ENCODE data around the gene PPP1R11. TPM values are rescaled to one million over a fixed set of nuclear protein-coding genes. Genes with fewer than 3 reads are reported as not detected.
A peak's percentile ranks its signal among the peaks of the same experiment; 100 is the strongest.

PPP1R11 gene
- total RNA-seq, 1 donor from 2014 or later = 39.3 TPM

DNA sequence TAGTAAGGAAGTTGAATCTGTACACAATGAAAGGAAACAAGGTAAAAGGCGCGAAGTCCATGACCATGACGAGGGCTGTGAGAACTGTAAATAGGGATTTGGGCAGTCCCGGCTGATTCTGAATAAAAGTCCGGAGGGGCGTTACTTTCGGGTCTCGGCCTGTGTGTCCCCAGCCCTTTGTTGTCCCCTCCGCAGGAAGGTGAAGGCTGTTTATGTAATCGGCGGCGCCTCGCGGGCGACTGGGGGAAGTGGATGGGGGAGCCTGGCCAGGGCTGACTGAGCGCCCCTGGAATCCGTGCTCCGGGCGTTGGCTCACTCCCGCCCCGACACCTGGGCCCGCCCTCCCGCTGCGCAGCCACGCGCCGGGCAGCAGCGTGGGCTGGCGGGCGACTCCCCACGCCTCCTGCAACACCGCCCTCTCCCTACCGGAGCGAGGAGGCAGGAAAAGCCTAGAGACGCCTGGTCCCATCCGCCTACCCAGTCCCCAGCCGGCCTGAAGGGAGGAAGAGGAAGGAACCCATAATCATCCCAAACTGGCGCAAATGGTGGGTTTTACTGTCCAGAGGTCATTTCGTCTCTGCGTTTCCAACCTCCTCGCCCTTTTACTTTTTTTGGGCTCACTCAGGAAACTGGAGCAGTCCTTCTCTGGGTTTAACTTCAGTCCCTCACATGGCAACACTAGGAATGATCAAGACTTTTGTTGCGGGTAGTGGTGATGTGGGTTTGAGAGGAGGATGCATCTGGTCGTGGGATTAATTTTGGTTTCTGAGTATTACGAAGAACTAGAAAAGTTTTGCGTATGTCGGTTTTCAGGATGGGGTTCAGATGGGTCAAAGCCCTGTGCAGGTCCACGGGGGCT is 33.8 kb downstream of the PPP1R11 start:
- no peaks in the 10 kb centered on the region for H3K9me3 Mint-ChIP-seq (ENCODE audit: unreplicated experiment)
- H3K36me3 Mint-ChIP-seq (ENCODE audit: low read depth, unreplicated experiment) = no peaks in the 10 kb centered on the region
- peak; percentile 49 for DNase-seq (ENCODE audit: low spot score)
- peak overlapping the region; percentile 80 for H3K4me3 Mint-ChIP-seq (ENCODE audit: unreplicated experiment)
- H3K27me3 Mint-ChIP-seq (ENCODE audit: unreplicated experiment) = peaks cover 8% of the 10 kb centered on the region
- H3K27ac Mint-ChIP-seq (ENCODE audit: unreplicated experiment) = peak overlapping the region; percentile 62
- no peak for TF ChIP-seq CTCF (IDR thresholded peaks at IDR 0.05; ENCODE audit: unreplicated experiment)
- H3K4me1 Mint-ChIP-seq (ENCODE audit: unreplicated experiment) = peaks cover 53% of the 10 kb centered on the region

- Mint-ChIP-seq H3K4me3 (ENCODE audit: unreplicated experiment) (peak overlapping the region; percentile 80), H3K27ac (ENCODE audit: unreplicated experiment) (peak overlapping the region; percentile 39), H3K27me3 (ENCODE audit: unreplicated experiment) (peaks cover 8% of the 10 kb centered on the region), H3K36me3 (ENCODE audit: low read depth, unreplicated experiment) (no peaks in the 10 kb centered on the region), H3K9me3 (ENCODE audit: unreplicated experiment) (no peaks in the 10 kb centered on the region), H3K4me1 (ENCODE audit: unreplicated experiment) (peaks cover 53% of the 10 kb centered on the region)
- no peak for TF ChIP-seq CTCF (IDR thresholded peaks at IDR 0.05; ENCODE audit: unreplicated experiment)
- DNase-seq (ENCODE audit: low spot score) = peak; percentile 82
Observed at GRCh38 chr6:30101444-30102413, 34.7 kb downstream of the PPP1R11 start.

DNA sequence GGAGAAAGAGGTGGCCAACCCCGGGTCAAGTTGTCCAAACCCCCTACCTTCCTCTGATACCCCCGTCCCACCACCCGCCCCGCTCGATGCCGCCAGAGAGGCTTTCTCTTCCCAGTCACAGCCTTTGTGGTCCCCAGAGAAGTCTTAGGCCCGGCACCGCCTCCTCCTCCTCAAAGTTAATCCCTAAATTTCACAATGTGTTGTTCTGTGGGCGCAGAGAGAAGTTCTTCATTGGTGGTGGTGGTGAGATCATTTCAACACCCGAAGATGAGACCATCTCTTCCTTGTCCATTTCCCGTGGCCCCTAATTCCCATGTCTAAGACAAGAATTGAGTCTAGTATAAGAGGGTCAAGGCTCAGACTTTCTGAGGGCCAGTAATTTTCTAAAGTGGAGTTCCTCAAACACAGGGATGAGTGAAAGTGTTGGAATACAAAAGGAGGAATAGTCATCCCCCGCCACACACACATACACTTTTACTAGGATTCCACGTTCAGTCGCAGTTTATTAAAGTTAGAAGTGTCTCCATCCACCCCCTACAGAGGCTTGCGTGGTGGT is 35.5 kb downstream of the PPP1R11 start:
- Mint-ChIP-seq H3K4me3 (ENCODE audit: unreplicated experiment) (peak overlapping the region; percentile 88), H3K4me1 (ENCODE audit: unreplicated experiment) (peaks cover 48% of the 10 kb centered on the region), H3K27me3 (ENCODE audit: unreplicated experiment) (peaks cover 7% of the 10 kb centered on the region), H3K9me3 (ENCODE audit: unreplicated experiment) (no peaks in the 10 kb centered on the region), H3K27ac (ENCODE audit: unreplicated experiment) (no peak overlapping the region), H3K36me3 (ENCODE audit: low read depth, unreplicated experiment) (no peaks in the 10 kb centered on the region)
- TF ChIP-seq CTCF (IDR thresholded peaks at IDR 0.05; ENCODE audit: unreplicated experiment) = no peak
- DNase-seq (ENCODE audit: low spot score) = no peak

DNA sequence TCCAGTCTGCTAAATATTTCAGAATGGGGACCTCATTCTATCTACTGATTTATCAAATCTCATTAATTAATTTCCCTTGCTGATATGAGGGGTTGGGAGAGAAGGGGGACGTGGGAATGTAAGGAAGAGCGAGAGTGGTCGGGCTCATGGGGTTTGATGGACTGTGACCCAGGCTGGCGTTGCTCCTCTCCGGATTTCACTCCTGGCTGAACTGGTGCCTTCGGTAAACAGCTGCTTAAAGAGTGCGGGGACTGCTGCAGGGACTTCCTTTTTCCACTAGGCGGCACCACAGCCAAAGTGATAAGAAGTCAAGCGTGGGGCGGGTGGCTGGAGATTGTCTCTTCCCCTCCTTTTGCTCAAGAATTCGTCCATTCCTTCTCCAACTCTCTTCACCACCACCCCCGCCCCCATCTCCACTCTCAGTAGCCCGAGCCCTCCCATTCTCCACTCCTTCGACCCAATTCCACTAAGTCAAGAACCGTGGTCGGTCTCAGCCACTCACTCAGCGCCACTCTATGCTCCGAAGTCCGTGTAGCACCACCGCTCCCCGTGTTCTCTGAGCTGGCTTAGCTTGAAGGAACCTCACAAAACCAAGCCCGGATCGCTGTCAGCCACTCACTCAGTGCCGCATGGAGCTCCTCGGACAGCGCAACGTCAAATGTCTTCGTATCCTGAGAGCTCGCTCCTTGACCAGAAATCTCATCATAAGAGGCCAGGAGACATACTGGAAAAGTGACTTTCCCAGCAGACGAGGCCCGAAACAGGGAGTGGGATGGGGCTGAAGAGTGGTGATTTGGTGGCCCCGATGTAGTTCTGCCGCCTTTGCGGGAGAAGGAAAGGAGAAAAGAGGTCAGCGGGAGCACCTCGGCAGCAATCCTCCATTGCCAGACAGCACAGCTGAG is 36.2 kb downstream of the PPP1R11 start:
- H3K27ac Mint-ChIP-seq (ENCODE audit: unreplicated experiment) = peak overlapping the region; percentile 14
- no peaks in the 10 kb centered on the region for H3K36me3 Mint-ChIP-seq (ENCODE audit: low read depth, unreplicated experiment)
- H3K4me3 Mint-ChIP-seq (ENCODE audit: unreplicated experiment) = peak overlapping the region; percentile 88
- no peaks in the 10 kb centered on the region for H3K9me3 Mint-ChIP-seq (ENCODE audit: unreplicated experiment)
- H3K4me1 Mint-ChIP-seq (ENCODE audit: unreplicated experiment) = peaks cover 44% of the 10 kb centered on the region
- H3K27me3 Mint-ChIP-seq (ENCODE audit: unreplicated experiment) = peaks cover 5% of the 10 kb centered on the region
- TF ChIP-seq CTCF (IDR thresholded peaks at IDR 0.05; ENCODE audit: unreplicated experiment) = peak; percentile 87
- DNase-seq (ENCODE audit: low spot score) = peak; percentile 78
